HG03135 (cell line): ENCODE measurements around the gene TPI1.
"Not testable (repeated sequence)": the region's sequence is repeated elsewhere in the genome, so short reads cannot be mapped to it uniquely, and the experiment has no call there.

Experiments
- ATAC-seq: cut with Tn5 transposase; IDR thresholded peaks from one replicate; pipeline ENCODE4 v1.9.1; 2021; ENCODE audit warnings: mild to moderate bottlenecking, moderate library complexity; ENCODE audit not compliant: unreplicated experiment

The TPI1 gene

DNA sequence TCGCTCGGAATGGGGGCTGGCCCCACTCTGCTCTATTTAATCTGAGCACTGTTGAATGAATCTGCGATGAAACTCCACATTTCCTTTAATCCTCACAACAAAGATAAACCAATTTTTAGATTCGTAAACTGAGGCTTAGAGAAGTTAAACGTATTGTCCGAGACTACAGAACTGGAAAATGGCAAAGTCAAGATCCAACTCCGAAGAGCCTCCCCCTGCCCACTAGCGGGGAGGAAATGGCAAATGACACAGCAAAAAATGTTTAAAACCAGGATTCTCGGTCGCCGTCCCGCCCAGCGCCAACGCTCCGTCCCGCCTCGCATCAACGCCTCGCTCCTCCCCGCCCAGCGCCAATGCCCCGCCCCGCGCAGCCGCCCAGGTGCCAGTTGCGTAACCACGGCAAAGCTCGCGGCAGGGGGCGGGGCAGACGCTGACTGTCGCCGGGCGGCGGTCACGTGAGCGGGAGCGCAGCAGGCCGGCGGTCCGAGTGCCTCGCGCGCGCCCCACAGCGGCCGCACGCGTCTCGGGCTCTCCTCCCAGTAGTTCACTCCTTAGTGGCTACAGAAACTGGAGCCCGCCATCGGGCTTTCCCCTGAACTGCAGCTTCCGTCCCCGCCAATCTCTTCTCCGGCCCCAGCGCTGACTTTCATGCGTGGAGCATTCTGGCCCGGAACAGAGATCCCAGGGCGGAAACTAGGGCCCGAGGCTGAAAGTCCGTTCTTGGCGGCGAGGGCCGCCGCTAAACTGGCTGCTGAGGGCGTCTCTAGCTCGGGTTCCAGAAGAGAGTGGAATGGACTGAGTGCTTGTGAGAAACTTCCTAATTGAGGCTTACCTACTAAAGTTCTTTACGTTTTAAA is 23.7 kb downstream of the TPI1 start:
- ATAC-seq = peak; percentile 92

- no peak for ATAC-seq
Observed at GRCh38 chr12:6891646-6892001, 24.3 kb downstream of the TPI1 start.

- ATAC-seq = not testable (repeated sequence)
Observed at GRCh38 chr12:6892683-6893082, 25.4 kb downstream of the TPI1 start.

DNA sequence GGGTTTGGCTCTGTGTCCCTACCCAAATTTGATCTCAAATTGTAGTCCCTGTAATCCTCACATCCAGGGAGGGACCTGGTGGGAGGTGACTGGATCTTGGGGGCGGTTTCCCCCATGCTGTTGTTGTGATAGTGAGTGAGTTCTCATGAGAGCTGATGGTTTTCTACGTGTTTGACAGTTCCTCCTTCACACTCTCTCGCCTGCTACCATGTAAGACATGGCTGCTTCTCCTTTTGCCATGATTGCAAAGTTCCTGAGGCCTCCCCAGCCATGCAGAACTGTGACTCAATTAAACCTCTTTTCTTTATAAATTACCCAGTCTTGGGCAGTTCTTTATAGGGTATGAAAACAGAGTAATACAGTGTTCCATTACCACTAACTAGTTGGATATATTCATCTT is 27.0 kb downstream of the TPI1 start:
- no peak for ATAC-seq

DNA sequence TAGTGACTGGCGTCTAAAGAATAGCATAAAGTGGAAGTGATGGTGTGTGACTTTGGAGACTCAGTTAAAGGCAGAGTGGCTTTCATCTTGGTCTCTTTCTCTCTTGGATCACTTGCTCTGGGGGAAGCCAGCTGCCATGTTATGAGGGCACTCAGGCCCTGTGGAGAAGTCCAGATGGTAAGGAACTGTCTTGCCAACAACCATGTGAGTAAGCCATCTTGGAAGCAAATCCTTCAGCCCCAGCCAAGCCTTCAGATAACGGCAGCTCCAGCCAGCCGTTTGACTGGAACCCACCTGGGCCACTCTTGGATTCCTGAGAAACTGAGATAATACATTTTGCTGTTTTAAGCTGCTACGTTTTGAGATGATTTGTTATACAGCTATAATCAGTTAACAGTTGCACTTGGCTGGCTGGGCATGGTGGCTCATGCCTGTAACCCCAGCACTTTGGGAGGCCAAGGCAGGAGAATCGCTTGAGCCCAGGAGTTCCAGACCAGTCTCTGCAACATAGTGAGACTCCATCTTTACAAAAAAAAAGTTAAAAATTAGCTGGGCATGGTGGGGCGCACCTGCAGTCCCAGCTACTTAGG is 29.6 kb downstream of the TPI1 start:
- ATAC-seq = no peak

DNA sequence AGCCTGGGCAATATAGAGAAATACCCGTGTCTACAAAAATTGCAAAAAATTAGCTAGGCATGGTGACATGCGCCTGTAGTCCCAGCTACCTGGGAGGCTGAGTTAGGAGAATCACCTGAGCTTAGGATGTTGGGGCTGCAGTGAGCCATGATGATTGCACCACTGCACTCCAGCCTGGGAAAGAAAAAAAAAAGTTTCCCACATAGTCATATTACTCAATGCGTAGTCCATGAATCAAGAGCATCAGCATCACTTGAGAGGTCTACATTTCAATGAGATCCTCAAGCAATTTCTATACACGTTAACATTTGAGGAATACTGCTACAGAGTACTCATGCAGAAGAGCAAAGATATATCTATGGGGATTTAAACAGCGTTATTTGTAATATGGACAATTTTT is 32.1 kb downstream of the TPI1 start:
- no peak for ATAC-seq

- ATAC-seq = no peak
Observed at GRCh38 chr12:6899837-6900519, 32.6 kb downstream of the TPI1 start.

- ATAC-seq = no peak
Observed at GRCh38 chr12:6902448-6902847, 35.1 kb downstream of the TPI1 start.

DNA sequence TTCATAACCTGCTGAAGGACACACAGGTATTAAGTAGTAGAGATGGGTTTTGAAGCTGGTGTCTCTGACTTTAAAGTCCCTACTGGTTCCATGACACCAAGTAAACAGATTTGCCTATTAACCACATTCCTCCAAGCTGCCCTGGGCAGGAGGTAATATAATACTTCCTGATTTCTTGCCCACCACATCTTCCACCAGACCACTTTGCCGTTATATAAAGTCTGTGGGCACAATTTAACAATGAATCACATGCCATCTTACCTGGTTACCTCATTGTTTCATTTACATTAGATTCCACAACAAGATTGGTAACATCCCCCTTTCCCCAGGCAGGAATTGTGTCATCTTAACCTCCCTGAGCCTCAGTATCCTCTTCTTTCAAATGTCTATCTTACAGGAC is 36.4 kb downstream of the TPI1 start:
- no peak for ATAC-seq

DNA sequence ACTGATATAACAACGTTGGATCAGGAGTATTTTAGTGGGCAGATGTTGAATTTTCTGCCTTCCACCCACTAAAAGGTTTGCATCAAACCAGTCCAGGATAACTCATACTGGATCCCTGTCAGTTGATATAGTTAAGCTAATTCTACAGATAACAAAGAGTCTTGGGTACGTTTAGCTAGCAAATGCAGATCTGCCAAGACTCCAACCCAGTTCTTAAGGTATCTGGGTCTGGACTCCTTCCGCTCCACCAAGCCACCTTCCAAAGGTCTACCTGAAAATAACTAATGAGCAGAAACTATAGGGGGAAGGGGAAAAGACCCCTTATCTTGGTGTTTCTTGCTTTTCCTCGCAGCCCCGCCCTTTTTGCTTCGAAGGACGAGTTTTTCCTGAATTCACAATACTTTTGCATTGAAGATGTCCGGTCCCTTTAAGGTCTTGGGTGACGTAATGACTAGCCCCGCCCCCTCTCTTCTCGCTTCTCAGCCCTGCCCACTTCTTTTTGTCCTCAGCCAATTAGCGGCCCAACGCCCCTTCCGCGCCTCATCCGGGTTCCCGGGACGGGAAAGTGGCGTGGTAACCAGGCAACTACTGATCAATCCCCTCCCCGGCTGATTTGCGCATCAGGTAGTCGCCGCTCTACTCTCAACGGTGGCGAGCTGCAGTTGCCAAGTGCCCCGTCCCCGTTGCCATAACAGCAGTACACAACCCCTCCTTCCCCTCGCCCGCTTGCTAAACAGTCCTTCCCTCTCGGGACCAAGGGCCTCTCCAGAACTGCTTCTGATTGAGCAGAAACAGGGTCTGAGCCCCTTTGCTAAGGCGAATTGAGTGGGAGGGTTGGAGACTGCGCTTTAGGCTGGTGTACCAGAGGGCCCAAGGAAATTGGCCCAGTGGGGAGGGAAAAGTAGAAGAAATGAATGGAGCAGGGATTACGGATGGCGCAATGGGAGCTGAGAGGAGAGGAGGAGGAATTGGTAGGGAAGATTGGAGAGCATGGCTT is 37.2 kb downstream of the TPI1 start, which contains the start of gene LRRC23:
TSS of gene LRRC23 (plus strand) at position 543 of the 997 bp plus-strand sequence. CDS start 812 bp downstream, outside the sequence.
- peak; percentile 95 for ATAC-seq

DNA sequence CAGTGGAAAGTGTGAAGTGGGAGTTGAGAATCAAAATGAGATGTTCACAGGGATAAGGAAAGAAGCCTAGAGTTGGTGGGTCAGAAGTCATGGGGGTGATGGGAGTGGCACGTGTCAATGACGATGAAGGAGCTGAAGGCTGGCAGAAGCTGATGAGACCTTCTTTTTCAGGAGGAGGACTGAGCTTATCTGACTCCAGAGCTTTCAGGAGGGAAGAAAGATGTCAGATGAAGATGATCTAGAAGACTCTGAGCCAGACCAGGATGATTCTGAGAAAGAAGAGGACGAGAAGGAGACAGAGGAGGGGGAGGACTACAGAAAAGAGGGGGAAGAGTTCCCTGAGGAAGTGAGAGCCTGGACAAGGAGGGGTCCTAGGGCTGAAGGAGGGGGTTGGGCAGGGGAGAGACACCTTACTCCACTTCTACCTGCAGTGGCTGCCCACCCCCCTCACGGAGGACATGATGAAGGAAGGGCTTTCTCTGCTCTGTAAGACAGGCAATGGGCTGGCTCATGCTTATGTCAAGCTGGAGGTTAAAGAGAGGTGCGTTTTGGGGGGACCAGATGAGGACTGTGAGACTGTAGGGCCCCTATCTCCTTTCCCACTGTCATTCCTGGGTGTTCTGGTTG is 38.2 kb downstream of the TPI1 start:
- no peak for ATAC-seq

DNA sequence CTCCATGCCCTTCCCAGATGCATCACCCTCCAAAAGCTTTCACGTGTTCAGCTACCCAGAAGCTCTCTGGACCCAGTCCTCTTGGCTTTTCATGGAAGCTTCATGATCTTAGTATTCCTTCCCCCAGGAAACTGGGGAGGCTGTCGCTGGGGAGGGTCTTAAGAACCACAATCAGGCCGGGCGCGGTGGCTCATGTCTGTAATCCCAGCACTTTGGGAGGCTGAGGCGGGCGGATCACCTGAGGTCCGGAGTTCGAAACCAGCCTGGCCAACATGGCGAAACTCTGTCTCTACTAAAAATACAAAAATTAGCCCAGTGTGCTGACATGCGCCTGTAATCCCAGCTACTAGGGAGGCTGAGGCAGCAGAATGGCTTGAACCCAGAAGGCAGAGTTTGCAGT is 40.8 kb downstream of the TPI1 start:
- not testable (repeated sequence) for ATAC-seq

DNA sequence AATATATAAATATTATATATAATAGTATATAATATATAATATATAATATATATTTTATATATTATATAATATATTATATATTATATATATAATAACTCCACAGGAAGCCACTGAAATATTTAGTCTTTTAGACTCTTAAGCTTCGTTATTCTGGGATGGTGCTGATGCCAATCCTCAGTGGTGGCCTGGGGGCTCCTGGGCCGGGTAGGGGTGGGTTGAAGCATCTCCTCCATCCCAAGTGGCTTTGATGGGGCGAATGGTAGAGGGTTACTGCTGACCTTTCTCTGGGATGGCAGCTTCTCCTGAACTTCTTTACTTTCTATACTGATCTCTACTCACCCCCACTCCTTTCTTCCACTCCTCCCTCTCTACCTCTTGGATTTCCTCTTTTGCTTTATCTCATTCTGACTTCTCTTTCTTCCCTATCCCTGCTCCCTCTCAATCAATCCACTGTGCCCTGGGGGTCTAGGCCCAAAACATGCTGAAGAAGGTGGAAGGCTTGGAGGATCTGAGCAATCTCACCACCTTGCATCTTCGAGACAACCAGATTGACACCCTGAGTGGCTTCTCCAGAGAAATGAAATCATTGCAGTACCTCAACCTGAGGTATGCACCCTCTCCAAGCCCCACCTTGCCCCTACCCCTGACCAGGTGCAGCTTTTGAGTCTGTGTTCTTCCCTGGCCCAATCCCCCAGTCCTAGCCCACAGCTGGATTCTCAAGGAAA is 42.3 kb downstream of the TPI1 start:
- ATAC-seq = no peak

- ATAC-seq = no peak
Observed at GRCh38 chr12:6912164-6912935, 45.0 kb downstream of the TPI1 start.

GRCh38 chr12:6914246-6914946 is 47.1 kb downstream of the TPI1 start, which contains the start of gene ENO2:
TSS of gene ENO2 (plus strand) at chr12:6914580. CDS start at chr12:6915833, 1,253 bp downstream.
- ATAC-seq = peak; percentile 78

DNA sequence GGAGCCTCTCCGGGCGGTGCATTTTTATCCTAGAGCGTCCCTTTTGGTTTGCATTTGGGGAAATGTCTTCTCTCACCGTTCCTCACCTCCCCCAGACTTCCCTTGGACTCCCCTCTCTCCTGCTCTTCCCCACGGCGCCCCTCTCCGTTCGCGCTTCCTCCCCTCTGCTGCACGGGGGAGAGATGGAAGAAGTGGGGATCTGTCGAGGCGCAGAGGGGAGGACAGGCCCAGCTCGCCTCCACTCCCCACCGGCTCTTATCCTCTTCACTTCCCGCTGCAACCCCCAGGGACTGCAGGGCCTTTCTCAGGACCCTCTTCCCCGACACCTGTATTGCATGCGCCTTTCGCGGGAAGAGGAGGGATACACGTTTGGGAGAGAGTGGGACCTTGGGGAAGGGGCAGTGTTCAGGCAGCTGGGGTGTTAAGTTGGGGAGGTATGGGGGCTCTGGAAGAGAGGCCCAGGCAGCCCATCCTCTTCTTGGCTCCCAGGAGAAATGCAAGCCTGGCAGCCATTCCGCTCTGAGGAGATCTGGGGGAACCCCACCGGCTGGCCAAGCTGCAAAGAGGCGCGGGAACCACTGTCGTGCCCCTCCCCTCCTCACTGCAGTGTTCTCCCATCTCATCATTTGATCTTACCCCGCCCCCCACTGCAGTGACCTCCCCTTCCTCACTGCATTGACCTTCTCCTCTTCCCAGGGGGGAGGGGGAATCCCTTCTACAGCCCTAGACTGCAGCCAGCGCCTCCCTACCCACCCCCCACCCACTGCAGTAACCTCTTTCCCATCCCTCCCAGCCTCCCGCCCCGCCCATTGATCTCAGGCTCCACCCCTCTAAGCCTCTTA is 47.8 kb downstream of the TPI1 start:
- no peak for ATAC-seq

DNA sequence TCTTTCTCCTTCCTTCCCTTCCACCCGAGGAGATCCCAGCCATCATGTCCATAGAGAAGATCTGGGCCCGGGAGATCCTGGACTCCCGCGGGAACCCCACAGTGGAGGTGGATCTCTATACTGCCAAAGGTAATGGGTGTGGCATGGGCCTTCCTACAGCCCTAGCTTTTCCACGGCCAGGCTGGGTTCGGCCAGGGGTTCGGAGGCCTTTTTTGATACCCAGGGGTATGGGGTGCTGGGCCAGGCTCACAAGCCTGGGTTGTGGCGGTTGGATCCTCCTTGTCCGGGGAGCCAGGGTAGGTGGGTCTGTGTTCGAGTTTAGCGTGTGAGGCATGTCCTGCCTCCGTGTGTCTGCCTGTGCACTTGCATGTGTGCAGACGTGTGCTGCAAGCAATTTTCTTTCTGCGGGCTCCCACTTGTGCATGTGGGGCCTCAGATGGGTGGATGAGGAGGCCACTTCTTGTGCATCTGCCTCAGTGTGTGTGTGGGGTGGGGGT is 48.5 kb downstream of the TPI1 start:
- ATAC-seq = no peak
